ENCODE measurements around the gene SOX13.

- TF ChIP-seq ZNF121 (CRISPR knock-in tag; IDR thresholded peaks at IDR 0.05) (no peak), CTCF (IDR thresholded peaks at IDR 0.05) (no peak), MAX (CRISPR knock-in tag; IDR thresholded peaks at IDR 0.05) (no peak), ZNF423 (CRISPR knock-in tag; IDR thresholded peaks at IDR 0.05) (no peak), CREB1 (CRISPR knock-in tag; IDR thresholded peaks at IDR 0.05) (no peak), KAT7 (CRISPR knock-in tag; IDR thresholded peaks at IDR 0.05; ENCODE audit: borderline replicate concordance) (no peak)
These were observed 29.2 kb upstream of the SOX13 start for GRCh38 chr1:204043680-204044079.

Measured in WTC11 (cell line).